Subcutaneous adipose tissue (tissue), 4 donors: Measurements from ENCODE around the gene CBX6. TPM values are rescaled to one million over a fixed set of nuclear protein-coding genes. Genes with fewer than 3 reads are reported as not detected.

Experiments
- CTCF ChIP-seq: fragments of 450-650 bp; IDR thresholded peaks from one replicate; pipeline ENCODE4 v1.5.1; 2016; ENCODE audit warnings: low read depth, mild to moderate bottlenecking, control low read depth, antibody characterized with exemption, moderate library complexity
- total RNA-seq, 4 donors: library from RNA; depleted of rRNA; stranded (reverse); fragments of >200 nt; gene quantifications; one replicate each; pipeline ENCODE4 v1.1.0, GENCODE V29; 2016

The CBX6 gene
- total RNA-seq, 4 donors from 2014 or later = 9.3 to 28.8 (median 15.9) TPM

- TF ChIP-seq CTCF = no peak
These were observed 4.9 kb downstream of the CBX6 start for GRCh38 chr22:38867124-38867455.

GRCh38 chr22:38866399-38867123 is 5.5 kb downstream of the CBX6 start:
- TF ChIP-seq CTCF = no peak

DNA sequence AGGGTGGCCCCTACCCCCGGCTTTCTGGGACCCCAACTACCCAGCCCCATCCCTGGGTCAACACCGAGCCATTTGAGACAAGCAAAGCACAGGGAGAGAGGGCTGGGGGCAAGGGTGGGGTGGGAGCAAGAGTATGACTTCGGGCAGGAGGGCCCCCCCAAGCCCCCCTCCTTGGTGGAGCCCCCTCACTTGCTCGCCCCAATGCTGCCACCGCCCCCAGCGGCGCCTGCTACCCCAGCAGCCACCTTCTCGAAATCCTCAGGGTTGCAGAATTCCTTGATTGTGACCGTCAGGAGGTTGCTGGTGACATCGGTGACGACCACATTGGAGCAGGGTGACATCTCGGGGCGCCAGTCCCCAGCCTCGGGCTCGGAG is 6.0 kb downstream of the CBX6 start:
- TF ChIP-seq CTCF = no peak

GRCh38 chr22:38865201-38866023 is 6.6 kb downstream of the CBX6 start:
- TF ChIP-seq CTCF = no peak

DNA sequence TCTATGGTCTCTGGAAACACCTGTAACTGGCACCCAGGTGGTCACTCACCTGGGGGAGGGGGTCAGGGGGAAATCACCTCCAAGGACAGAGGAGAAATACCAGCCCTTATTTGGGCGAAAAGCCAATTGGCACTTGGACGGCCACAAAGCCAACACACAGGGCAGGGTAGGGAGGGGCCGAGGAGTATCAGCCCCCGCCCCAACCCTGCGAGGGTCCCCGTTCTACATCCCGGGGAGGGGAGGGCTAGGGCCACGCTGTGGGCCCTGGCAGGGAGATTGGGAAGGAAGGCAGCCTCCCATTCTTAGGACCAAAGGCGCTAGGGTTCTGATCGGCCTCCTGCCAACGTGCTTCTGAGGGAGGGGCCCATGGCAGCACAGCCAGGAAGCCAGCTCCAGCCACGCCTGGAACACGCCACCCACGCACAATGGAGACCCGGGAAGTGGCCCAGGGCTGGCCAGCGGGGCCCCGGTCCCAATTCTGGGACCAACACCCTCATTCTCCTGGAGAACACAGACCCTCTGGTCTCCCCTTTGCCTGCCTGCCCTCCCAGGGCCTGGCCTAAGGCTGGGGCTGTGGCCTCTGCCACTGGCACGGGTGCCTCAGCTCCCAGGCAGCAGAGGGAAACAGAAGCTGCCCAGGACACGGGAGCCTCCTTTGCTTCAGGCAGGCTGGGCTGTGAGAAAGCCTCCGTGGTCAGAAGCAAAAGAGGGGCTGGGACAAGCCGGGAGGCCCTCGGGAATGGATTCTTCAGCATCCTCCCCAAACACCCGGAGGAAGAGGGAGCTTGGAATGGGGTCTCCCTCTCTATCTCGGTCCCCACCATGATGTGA is 7.4 kb downstream of the CBX6 start:
- TF ChIP-seq CTCF = no peak

- no peak for TF ChIP-seq CTCF
These were observed 8.4 kb downstream of the CBX6 start for GRCh38 chr22:38863531-38864131.
